ENCODE results near the gene DPH3. TPM values are rescaled to one million over a fixed set of nuclear protein-coding genes. Genes with fewer than 3 reads are reported as not detected.

DPH3 gene
- polyA plus RNA-seq, 2 of the 4 experiments (the other 2 are of a cell fraction) = 20.5 to 34.7 TPM

GRCh38 chr3:16253601-16254000 lies 11.1 kb downstream of the DPH3 start:
- FAIRE-seq (no peak), ATAC-seq (no peak), DNase-seq (ENCODE audit: low read depth in 1 of 2, low spot score in 1 of 2) (no peak)
- no peaks in the 10 kb centered on the region for H3K4me1 ChIP-seq
- no peak overlapping the region for H3K4me2 ChIP-seq
- H3K4me3 ChIP-seq = no peak overlapping the region
- WGBS (ENCODE audit: missing lambda C conversion rate) = 80% methylated on average over 7 of the region's 7 CpGs
- ChIA-PET POLR2A (no interaction called here), CTCF (interaction anchor here (0.9 to 3.9 kb wide), 8 partner anchors 9 to 441 kb away, joined by 3 to 14 read pairs (median 5); no protein-coding TSS in a partner anchor)
- H3K27ac ChIP-seq = no peak overlapping the region
- TF ChIP-seq RAD21 (conservative IDR thresholded peaks at IDR 0.05 in 1 of 2, IDR thresholded peaks at IDR 0.05 in 1 of 2) (no peak), HES2 (IDR thresholded peaks at IDR 0.05) (no peak), USF2 (IDR thresholded peaks at IDR 0.05) (no peak), BHLHE40 (IDR thresholded peaks at IDR 0.05; ENCODE audit: low read depth, low read length) (no peak), CEBPB (IDR thresholded peaks at IDR 0.05) (no peak), KDM5A (IDR thresholded peaks at IDR 0.05) (no peak), FOSB (CRISPR knock-in tag; IDR thresholded peaks at IDR 0.05) (no peak), MAX (IDR thresholded peaks at IDR 0.05) (no peak), HDAC2 (IDR thresholded peaks at IDR 0.05) (no peak), RFX5 (IDR thresholded peaks at IDR 0.05) (no peak), HEYL (CRISPR knock-in tag; IDR thresholded peaks at IDR 0.05) (no peak), MAZ (IDR thresholded peaks at IDR 0.05; ENCODE audit: borderline replicate concordance, low read depth, low read length) (no peak), GATA3 (IDR thresholded peaks at IDR 0.05; ENCODE audit: borderline replicate concordance) (no peak), EHMT2 (IDR thresholded peaks at IDR 0.05; ENCODE audit: low read depth) (no peak)
- H3K9me3 ChIP-seq = no peaks in the 10 kb centered on the region

- no peak overlapping the region for H3K4me2 ChIP-seq
- DNase-seq (ENCODE audit: low read depth in 1 of 2, low spot score in 1 of 2) = no peak
- no peak overlapping the region for H3K27ac ChIP-seq
- POLR2A ChIA-PET = no interaction called here
- no peak overlapping the region for H3K4me3 ChIP-seq
- CTCF ChIA-PET = interaction anchor here (0.6 to 3.9 kb wide), 10 partner anchors 9 to 437 kb away, joined by 3 to 14 read pairs (median 5); partner anchors contain the start of genes DPH3 and OXNAD1
- FAIRE-seq = no peak
- ATAC-seq = no peak
- 83% methylated on average over 2 of the region's 2 CpGs for WGBS (ENCODE audit: missing lambda C conversion rate)
- no peaks in the 10 kb centered on the region; the same call in 2 of the 3 replicates for H3K4me1 ChIP-seq
- TF ChIP-seq RARB (CRISPR knock-in tag; IDR thresholded peaks at IDR 0.05) = no peak
- TF ChIP-seq ESRRA (IDR thresholded peaks at IDR 0.05; ENCODE audit: borderline replicate concordance, low read length) = no peak
- no peak for TF ChIP-seq HOXA7 (CRISPR knock-in tag; IDR thresholded peaks at IDR 0.05)
- no peak for TF ChIP-seq NR3C1 (IDR thresholded peaks at IDR 0.05)
- no peak for TF ChIP-seq USF2 (IDR thresholded peaks at IDR 0.05)
- no peak for TF ChIP-seq MYC (IDR thresholded peaks at IDR 0.05; ENCODE audit: borderline replicate concordance, low read length)
- TF ChIP-seq ZC3H11A (IDR thresholded peaks at IDR 0.05) = no peak
- no peak for TF ChIP-seq CBX8 (IDR thresholded peaks at IDR 0.05)
- no peak for TF ChIP-seq GATA3 (IDR thresholded peaks at IDR 0.05; ENCODE audit: borderline replicate concordance)
- no peak for TF ChIP-seq CBX2 (IDR thresholded peaks at IDR 0.05; ENCODE audit: borderline replicate concordance, low read depth)
- no peak for TF ChIP-seq RFX5 (IDR thresholded peaks at IDR 0.05)
- H3K9me3 ChIP-seq = no peaks in the 10 kb centered on the region
Observed at GRCh38 chr3:16252988-16253387, 11.8 kb downstream of the DPH3 start.

DNA sequence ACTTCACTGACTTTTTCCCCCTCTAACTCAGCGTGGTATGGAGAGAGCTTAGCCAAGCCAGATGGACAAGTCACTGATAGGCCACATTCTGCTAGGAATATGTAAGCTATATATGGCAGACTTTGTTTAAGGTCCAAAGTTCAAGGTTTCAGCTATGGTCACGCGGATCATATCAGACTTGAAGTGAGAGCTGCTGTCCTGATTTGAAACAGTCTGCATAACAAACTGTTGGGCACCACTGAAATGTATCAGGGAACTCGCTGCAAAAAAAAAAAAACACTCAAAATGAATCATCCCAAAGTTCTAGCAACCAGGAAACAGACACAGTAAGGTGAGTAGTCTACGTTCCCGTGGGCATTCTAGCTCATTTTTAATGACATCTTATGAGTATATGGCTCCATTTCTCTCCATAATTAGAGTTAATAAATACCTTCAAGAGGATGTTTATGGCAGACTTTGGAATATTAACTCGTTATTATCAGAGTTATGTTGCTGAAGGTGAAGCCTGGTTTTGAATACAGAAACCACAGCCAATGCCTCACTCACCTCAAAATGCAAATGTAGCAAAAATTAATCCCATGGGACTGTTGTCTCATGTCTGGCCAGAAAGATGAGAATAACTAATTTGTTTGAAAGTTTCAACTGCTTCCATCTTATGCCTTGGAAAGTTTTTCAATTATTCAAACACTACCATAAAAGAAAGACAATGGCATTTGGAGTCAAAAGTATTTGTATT lies 12.3 kb downstream of the DPH3 start:
- POLR2A ChIA-PET = no interaction called here
- TF ChIP-seq, protein P1, sequence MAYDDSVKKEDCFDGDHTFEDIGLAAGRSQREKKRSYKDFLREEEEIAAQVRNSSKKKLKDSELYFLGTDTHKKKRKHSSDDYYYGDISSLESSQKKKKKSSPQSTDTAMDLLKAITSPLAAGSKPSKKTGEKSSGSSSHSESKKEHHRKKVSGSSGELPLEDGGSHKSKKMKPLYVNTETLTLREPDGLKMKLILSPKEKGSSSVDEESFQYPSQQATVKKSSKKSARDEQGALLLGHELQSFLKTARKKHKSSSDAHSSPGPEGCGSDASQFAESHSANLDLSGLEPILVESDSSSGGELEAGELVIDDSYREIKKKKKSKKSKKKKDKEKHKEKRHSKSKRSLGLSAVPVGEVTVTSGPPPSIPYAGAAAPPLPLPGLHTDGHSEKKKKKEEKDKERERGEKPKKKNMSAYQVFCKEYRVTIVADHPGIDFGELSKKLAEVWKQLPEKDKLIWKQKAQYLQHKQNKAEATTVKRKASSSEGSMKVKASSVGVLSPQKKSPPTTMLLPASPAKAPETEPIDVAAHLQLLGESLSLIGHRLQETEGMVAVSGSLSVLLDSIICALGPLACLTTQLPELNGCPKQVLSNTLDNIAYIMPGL (CRISPR knock-in tag; IDR thresholded peaks at IDR 0.05; ENCODE audit: borderline replicate concordance) = no peak
- no peak for TF ChIP-seq MAFK (IDR thresholded peaks at IDR 0.05; ENCODE audit: partially characterized antibody)
- TF ChIP-seq BHLHE40 (IDR thresholded peaks at IDR 0.05; ENCODE audit: low read depth, low read length) = no peak
- no peak for TF ChIP-seq RARB (CRISPR knock-in tag; IDR thresholded peaks at IDR 0.05)
- no peak for TF ChIP-seq ZFP36 (IDR thresholded peaks at IDR 0.05; ENCODE audit: borderline replicate concordance, partially characterized antibody)
- TF ChIP-seq POLR2AphosphoS2 (conservative IDR thresholded peaks at IDR 0.05; ENCODE audit: low read length) = no peak
- no peak for TF ChIP-seq NR3C1 (IDR thresholded peaks at IDR 0.05)
- no peak for TF ChIP-seq RCOR1 (IDR thresholded peaks at IDR 0.05; ENCODE audit: low read depth, low read length)
- TF ChIP-seq KDM5A (IDR thresholded peaks at IDR 0.05) = no peak
- TF ChIP-seq, protein P2, sequence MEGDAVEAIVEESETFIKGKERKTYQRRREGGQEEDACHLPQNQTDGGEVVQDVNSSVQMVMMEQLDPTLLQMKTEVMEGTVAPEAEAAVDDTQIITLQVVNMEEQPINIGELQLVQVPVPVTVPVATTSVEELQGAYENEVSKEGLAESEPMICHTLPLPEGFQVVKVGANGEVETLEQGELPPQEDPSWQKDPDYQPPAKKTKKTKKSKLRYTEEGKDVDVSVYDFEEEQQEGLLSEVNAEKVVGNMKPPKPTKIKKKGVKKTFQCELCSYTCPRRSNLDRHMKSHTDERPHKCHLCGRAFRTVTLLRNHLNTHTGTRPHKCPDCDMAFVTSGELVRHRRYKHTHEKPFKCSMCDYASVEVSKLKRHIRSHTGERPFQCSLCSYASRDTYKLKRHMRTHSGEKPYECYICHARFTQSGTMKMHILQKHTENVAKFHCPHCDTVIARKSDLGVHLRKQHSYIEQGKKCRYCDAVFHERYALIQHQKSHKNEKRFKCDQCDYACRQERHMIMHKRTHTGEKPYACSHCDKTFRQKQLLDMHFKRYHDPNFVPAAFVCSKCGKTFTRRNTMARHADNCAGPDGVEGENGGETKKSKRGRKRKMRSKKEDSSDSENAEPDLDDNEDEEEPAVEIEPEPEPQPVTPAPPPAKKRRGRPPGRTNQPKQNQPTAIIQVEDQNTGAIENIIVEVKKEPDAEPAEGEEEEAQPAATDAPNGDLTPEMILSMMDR (IDR thresholded peaks at IDR 0.05) = no peak
- 53% methylated on average over 7 of the region's 7 CpGs for WGBS (ENCODE audit: missing lambda C conversion rate)
- H3K9me3 ChIP-seq = no peaks in the 10 kb centered on the region
- H3K4me2 ChIP-seq = no peak overlapping the region
- no peak overlapping the region for H3K4me3 ChIP-seq
- H3K4me1 ChIP-seq = peaks cover 6% of the 10 kb centered on the region
- FAIRE-seq = no peak
- CTCF ChIA-PET = interaction anchor here (0.6 to 3.9 kb wide), 9 partner anchors 9 to 437 kb away, joined by 3 to 14 read pairs (median 5); partner anchors contain the start of genes DPH3 and OXNAD1
- no peak for DNase-seq (ENCODE audit: low read depth in 1 of 2, low spot score in 1 of 2)
- ATAC-seq = no peak
- no peak overlapping the region for H3K27ac ChIP-seq
